Parathyroid adenoma (tissue), 2 donors: Measurements from ENCODE around the gene RELB.

Experiments
- H2AFZ ChIP-seq: fragments of 300-600 bp; sonication (generic); one replicate; pipeline ENCODE4 v1.7.0; 2017; ENCODE audit warnings: antibody characterized with exemption, mild to moderate bottlenecking
- H3K27ac ChIP-seq: fragments of 300-600 bp; sonication (generic); one replicate; pipeline ENCODE4 v1.7.0; 2017
- H3K27me3 ChIP-seq: fragments of 300-600 bp; sonication (generic); one replicate; pipeline ENCODE4 v1.7.0; 2017; ENCODE audit warnings: low read length; ENCODE audit not compliant: control insufficient read depth, insufficient read depth
- H3K36me3 ChIP-seq: fragments of 300-600 bp; sonication (generic); one replicate; pipeline ENCODE4 v1.7.0; 2017; ENCODE audit warnings: low read length; ENCODE audit not compliant: control insufficient read depth, insufficient read depth
- H3K4me1 ChIP-seq: fragments of 300-600 bp; sonication (generic); one replicate; pipeline ENCODE4 v1.7.0; 2017; ENCODE audit warnings: control low read depth
- H3K4me2 ChIP-seq: fragments of 300-600 bp; sonication (generic); one replicate; pipeline ENCODE4 v1.7.0; 2017; ENCODE audit warnings: low read length
- H3K4me3 ChIP-seq: fragments of 300-600 bp; sonication (generic); one replicate; pipeline ENCODE4 v1.7.0; 2017; ENCODE audit warnings: low read depth, low read length
- H3K79me2 ChIP-seq: fragments of 300-600 bp; sonication (generic); one replicate; pipeline ENCODE4 v1.7.0; 2017; ENCODE audit warnings: control low read depth
- H3K9ac ChIP-seq: fragments of 300-600 bp; sonication (generic); one replicate; pipeline ENCODE4 v1.7.0; 2017; ENCODE audit warnings: mild to moderate bottlenecking
- H3K9me3 ChIP-seq: fragments of 300-600 bp; sonication (generic); one replicate; pipeline ENCODE4 v1.7.0; 2017; ENCODE audit warnings: low read length; ENCODE audit not compliant: control insufficient read depth
- CTCF ChIP-seq: fragments of 300-600 bp; sonication (generic); IDR thresholded peaks from one replicate; pipeline ENCODE4 v1.7.0; 2017; ENCODE audit warnings: antibody characterized with exemption, mild to moderate bottlenecking
- donor health status: primary hyperparathyroidism.

Gene RELB

GRCh38 chr19:45037393-45038169 lies 36.3 kb downstream of the RELB start:
- peaks cover 10% of the 10 kb centered on the region for H3K4me1 ChIP-seq
- TF ChIP-seq CTCF, result no peak
- H3K27ac ChIP-seq, result no peak overlapping the region
- H3K79me2 ChIP-seq, result peaks cover 31% of the 10 kb centered on the region
- no peak overlapping the region for H3K4me2 ChIP-seq
- H3K4me3 ChIP-seq, result no peak overlapping the region
- no peak overlapping the region for H2AFZ ChIP-seq
- H3K9me3 ChIP-seq, result no peaks in the 10 kb centered on the region
- no peaks in the 10 kb centered on the region for H3K27me3 ChIP-seq
- no peaks in the 10 kb centered on the region for H3K36me3 ChIP-seq
- H3K9ac ChIP-seq, result no peak overlapping the region

GRCh38 chr19:45038931-45039893 lies 37.9 kb downstream of the RELB start, which contains the start of gene CLASRP:
Gene CLASRP, plus strand, starts transcription at chr19:45039045. Its CDS starts 1,168 bp downstream, at chr19:45040213.
- TF ChIP-seq CTCF, result no peak
- H3K4me2 ChIP-seq, result peak within 1 kb of the TSS; percentile 91
- peaks cover 43% of the 10 kb centered on the region for H3K79me2 ChIP-seq
- H3K9me3 ChIP-seq, result no peaks in the 10 kb centered on the region
- peak within 1 kb of the TSS; percentile 94 for H3K9ac ChIP-seq
- H3K36me3 ChIP-seq, result no peaks in the 10 kb centered on the region
- peak within 1 kb of the TSS; percentile 84 for H2AFZ ChIP-seq
- H3K4me1 ChIP-seq, result peaks cover 10% of the 10 kb centered on the region
- no peaks in the 10 kb centered on the region for H3K27me3 ChIP-seq
- peak within 1 kb of the TSS; percentile 95 for H3K27ac ChIP-seq
- H3K4me3 ChIP-seq, result peak within 1 kb of the TSS; percentile 100

- Histone ChIP-seq H3K4me3 (no peak overlapping the region), H3K79me2 (peaks cover 53% of the 10 kb centered on the region), H3K27ac (peak overlapping the region; percentile 95), H3K4me1 (peaks cover 10% of the 10 kb centered on the region), H2AFZ (no peak overlapping the region), H3K36me3 (no peaks in the 10 kb centered on the region), H3K4me2 (peak overlapping the region; percentile 91), H3K27me3 (no peaks in the 10 kb centered on the region), H3K9ac (no peak overlapping the region), H3K9me3 (no peaks in the 10 kb centered on the region)
- TF ChIP-seq CTCF, result no peak
Measured at GRCh38 chr19:45040059-45040771, 39.0 kb downstream of the RELB start.

GRCh38 chr19:45041125-45041524 lies 39.9 kb downstream of the RELB start:
- Histone ChIP-seq H3K27ac (no peak overlapping the region), H3K4me1 (peaks cover 10% of the 10 kb centered on the region), H3K4me2 (no peak overlapping the region), H3K27me3 (no peaks in the 10 kb centered on the region), H2AFZ (no peak overlapping the region), H3K9me3 (no peaks in the 10 kb centered on the region), H3K36me3 (no peaks in the 10 kb centered on the region), H3K9ac (no peak overlapping the region), H3K4me3 (no peak overlapping the region), H3K79me2 (peaks cover 62% of the 10 kb centered on the region)
- TF ChIP-seq CTCF, result no peak
